IgD-negative memory B cell (primary cell): ENCODE results near the gene SNORC. TPM values are rescaled to one million over a fixed set of nuclear protein-coding genes. Genes with fewer than 3 reads are reported as not detected.
"Not testable (repeated sequence)": the region's sequence is repeated elsewhere in the genome, so short reads cannot be mapped to it uniquely, and the experiment has no call there.

ENCODE experiments used
- H3K27ac Mint-ChIP-seq, 3 donors: one replicate each; pipeline ENCODE4 v1.8.0; 2020 to 2022; ENCODE audit warnings: mild to moderate bottlenecking in 3 of 3, mixed read lengths in 3 of 3, moderate library complexity in 1 of 3
- H3K27me3 Mint-ChIP-seq: one replicate; pipeline ENCODE4 v1.8.0; 2021; ENCODE audit warnings: mixed read lengths
- H3K36me3 Mint-ChIP-seq: one replicate; pipeline ENCODE4 v1.8.0; 2020; ENCODE audit warnings: mild to moderate bottlenecking, mixed read lengths
- H3K4me1 Mint-ChIP-seq, 3 donors: one replicate each; pipeline ENCODE4 v1.8.0; 2020 to 2022; ENCODE audit warnings: mixed read lengths in 3 of 3, mild to moderate bottlenecking in 1 of 3
- H3K4me3 Mint-ChIP-seq, 4 donors: one replicate each; pipeline ENCODE4 v1.8.0; 2020 to 2022; ENCODE audit warnings: mild to moderate bottlenecking in 4 of 4, mixed read lengths in 4 of 4, moderate library complexity in 3 of 4
- H3K9me3 Mint-ChIP-seq, 3 donors: one replicate each; pipeline ENCODE4 v1.8.0; 2020 to 2021; ENCODE audit warnings: mixed read lengths in 3 of 3, mild to moderate bottlenecking in 1 of 3
- polyA plus RNA-seq: library from polyadenylated mRNA; unstranded; fragments of 300-500 nt; fragmentation: Illumina TruSeq; gene quantifications from one replicate; pipeline ENCODE4 v1.2.3, GENCODE V29; 2021

The SNORC gene
- polyA plus RNA-seq, 1 donor from 2014 or later, result not detected

- not testable (repeated sequence) for H3K36me3 Mint-ChIP-seq, H3K27ac Mint-ChIP-seq, H3K4me3 Mint-ChIP-seq, H3K4me1 Mint-ChIP-seq, H3K27me3 Mint-ChIP-seq
- H3K9me3 Mint-ChIP-seq, result peaks cover 5 to 15% (median 15%) of the 10 kb centered on the region in 3 donors
These were observed 37.0 kb downstream of the SNORC start for GRCh38 chr2:232906867-232907717.

- H3K36me3 Mint-ChIP-seq, H3K4me3 Mint-ChIP-seq, H3K27me3 Mint-ChIP-seq, H3K27ac Mint-ChIP-seq, H3K4me1 Mint-ChIP-seq: not testable (repeated sequence)
- H3K9me3 Mint-ChIP-seq, result peaks cover 5 to 21% (median 19%) of the 10 kb centered on the region in 3 donors
These were observed 37.6 kb downstream of the SNORC start for GRCh38 chr2:232907718-232908085.

GRCh38 chr2:232908695-232909094, 38.6 kb downstream of the SNORC start:
- H3K4me1 Mint-ChIP-seq, result no peaks in the 10 kb centered on the region
- peaks cover 2% of the 10 kb centered on the region for H3K36me3 Mint-ChIP-seq
- no peak overlapping the region for H3K27ac Mint-ChIP-seq
- peaks cover 11% of the 10 kb centered on the region for H3K27me3 Mint-ChIP-seq
- no peak overlapping the region for H3K4me3 Mint-ChIP-seq
- peaks cover 5 to 25% (median 21%) of the 10 kb centered on the region in 3 donors for H3K9me3 Mint-ChIP-seq

- H3K36me3 Mint-ChIP-seq, result peaks cover 2% of the 10 kb centered on the region
- peaks cover 5 to 25% (median 21%) of the 10 kb centered on the region in 3 donors for H3K9me3 Mint-ChIP-seq
- peaks cover 11% of the 10 kb centered on the region for H3K27me3 Mint-ChIP-seq
- H3K27ac Mint-ChIP-seq, result no peak overlapping the region
- no peak overlapping the region for H3K4me3 Mint-ChIP-seq
- H3K4me1 Mint-ChIP-seq, result no peaks in the 10 kb centered on the region
These were observed 40.3 kb downstream of the SNORC start for GRCh38 chr2:232910376-232910775.

- Mint-ChIP-seq H3K27me3 (peaks cover 11% of the 10 kb centered on the region), H3K27ac (no peak overlapping the region), H3K4me1 (no peaks in the 10 kb centered on the region), H3K4me3 (no peak overlapping the region), H3K9me3 (peaks cover 5 to 25% (median 21%) of the 10 kb centered on the region in 3 donors), H3K36me3 (peaks cover 2% of the 10 kb centered on the region)
These were observed 41.7 kb downstream of the SNORC start for GRCh38 chr2:232911712-232912277.

- peaks cover 5 to 25% (median 19%) of the 10 kb centered on the region in 3 donors for H3K9me3 Mint-ChIP-seq
- H3K4me1 Mint-ChIP-seq, result no peaks in the 10 kb centered on the region
- H3K27me3 Mint-ChIP-seq, result peaks cover 14% of the 10 kb centered on the region
- no peak overlapping the region for H3K27ac Mint-ChIP-seq
- H3K36me3 Mint-ChIP-seq, result peaks cover 2% of the 10 kb centered on the region
- H3K4me3 Mint-ChIP-seq, result no peak overlapping the region
These were observed 43.8 kb downstream of the SNORC start for GRCh38 chr2:232913903-232914302.

GRCh38 chr2:232919141-232919540, 49.1 kb downstream of the SNORC start:
- Mint-ChIP-seq H3K27me3 (peaks cover 14% of the 10 kb centered on the region), H3K4me3 (no peak overlapping the region), H3K27ac (no peak overlapping the region)

GRCh38 chr2:232920055-232920454, 50.0 kb downstream of the SNORC start:
- peaks cover 0 to 3% (median 0%) of the 10 kb centered on the region in 3 donors for H3K9me3 Mint-ChIP-seq
- no peaks in the 10 kb centered on the region for H3K4me1 Mint-ChIP-seq
- H3K4me3 Mint-ChIP-seq, result no peak overlapping the region
- H3K27ac Mint-ChIP-seq, result no peak overlapping the region
- H3K36me3 Mint-ChIP-seq, result no peaks in the 10 kb centered on the region
- peaks cover 21% of the 10 kb centered on the region for H3K27me3 Mint-ChIP-seq

More at GRCh38 chr2:232919141-232919540, 49.1 kb downstream of the SNORC start:
- no peaks in the 10 kb centered on the region for H3K4me1 Mint-ChIP-seq
- H3K9me3 Mint-ChIP-seq, result no peaks in the 10 kb centered on the region
- H3K36me3 Mint-ChIP-seq, result no peaks in the 10 kb centered on the region

GRCh38 chr2:232920760-232921159, 50.7 kb downstream of the SNORC start:
- Mint-ChIP-seq H3K27me3 (peaks cover 27% of the 10 kb centered on the region), H3K36me3 (no peaks in the 10 kb centered on the region), H3K4me1 (no peaks in the 10 kb centered on the region), H3K4me3 (no peak overlapping the region), H3K9me3 (peaks cover 0 to 3% (median 0%) of the 10 kb centered on the region in 3 donors), H3K27ac (no peak overlapping the region)

- Mint-ChIP-seq H3K36me3 (no peaks in the 10 kb centered on the region), H3K27me3 (peaks cover 41% of the 10 kb centered on the region)
These were observed 54.4 kb downstream of the SNORC start for GRCh38 chr2:232924433-232924832.

GRCh38 chr2:232925153-232925820, 55.2 kb downstream of the SNORC start:
- peaks cover 44% of the 10 kb centered on the region for H3K27me3 Mint-ChIP-seq
- H3K36me3 Mint-ChIP-seq, result no peaks in the 10 kb centered on the region
- peaks cover 0 to 5% (median 1%) of the 10 kb centered on the region in 3 donors for H3K9me3 Mint-ChIP-seq
- H3K4me1 Mint-ChIP-seq, result peaks cover 0 to 9% (median 3%) of the 10 kb centered on the region in 3 donors
- H3K4me3 Mint-ChIP-seq, result peak overlapping the region in 1 of 4 donors; percentile 14
- H3K27ac Mint-ChIP-seq, result no peak overlapping the region

More at GRCh38 chr2:232924433-232924832, 54.4 kb downstream of the SNORC start:
- Mint-ChIP-seq H3K27ac (peak overlapping the region in 1 of 3 donors; percentile 10), H3K4me1 (peaks cover 0 to 9% (median 3%) of the 10 kb centered on the region in 3 donors), H3K9me3 (peaks cover 0 to 5% (median 1%) of the 10 kb centered on the region in 3 donors), H3K4me3 (no peak overlapping the region)

- Mint-ChIP-seq H3K9me3 (peaks cover 0 to 5% (median 1%) of the 10 kb centered on the region in 3 donors), H3K36me3 (no peaks in the 10 kb centered on the region), H3K4me1 (peaks cover 0 to 9% (median 3%) of the 10 kb centered on the region in 3 donors), H3K27me3 (peaks cover 39% of the 10 kb centered on the region), H3K27ac (no peak overlapping the region), H3K4me3 (no peak overlapping the region)
These were observed 55.7 kb downstream of the SNORC start for GRCh38 chr2:232925821-232926156.

- Mint-ChIP-seq H3K9me3 (peaks cover 0 to 5% (median 1%) of the 10 kb centered on the region in 3 donors), H3K4me3 (peak overlapping the region; percentile 65 to 81 (median 73)), H3K4me1 (peaks cover 0 to 9% (median 3%) of the 10 kb centered on the region in 3 donors), H3K27ac (peak overlapping the region in 1 of 3 donors; percentile 47), H3K27me3 (peaks cover 40% of the 10 kb centered on the region), H3K36me3 (no peaks in the 10 kb centered on the region)
These were observed 56.4 kb downstream of the SNORC start for GRCh38 chr2:232926431-232926939.

GRCh38 chr2:232927032-232927792, 57.1 kb downstream of the SNORC start:
- Mint-ChIP-seq H3K27ac (no peak overlapping the region), H3K9me3 (peaks cover 0 to 5% (median 1%) of the 10 kb centered on the region in 3 donors), H3K4me1 (peaks cover 0 to 9% (median 3%) of the 10 kb centered on the region in 3 donors), H3K36me3 (no peaks in the 10 kb centered on the region), H3K27me3 (peaks cover 40% of the 10 kb centered on the region), H3K4me3 (peak overlapping the region; percentile 65 to 81 (median 73))
